Measurements from ENCODE around the gene RPL10A.
"Not testable (repeated sequence)": the region's sequence is repeated elsewhere in the genome, so short reads cannot be mapped to it uniquely, and the experiment has no call there.

GRCh38 chr6:35517978-35518377 is 49.8 kb downstream of the RPL10A start:
- TF ChIP-seq CTCF, POLR2A (IDR thresholded peaks at IDR 0.05): not testable (repeated sequence)
